Medulla oblongata (tissue), 1 donor: ENCODE measurements around the gene CLTB.

ENCODE experiments used
- DNase-seq: peaks from one replicate; pipeline ENCODE4 v3.0.0-alpha.2; 2015; ENCODE audit errors: extremely low spot score

Gene CLTB

DNA sequence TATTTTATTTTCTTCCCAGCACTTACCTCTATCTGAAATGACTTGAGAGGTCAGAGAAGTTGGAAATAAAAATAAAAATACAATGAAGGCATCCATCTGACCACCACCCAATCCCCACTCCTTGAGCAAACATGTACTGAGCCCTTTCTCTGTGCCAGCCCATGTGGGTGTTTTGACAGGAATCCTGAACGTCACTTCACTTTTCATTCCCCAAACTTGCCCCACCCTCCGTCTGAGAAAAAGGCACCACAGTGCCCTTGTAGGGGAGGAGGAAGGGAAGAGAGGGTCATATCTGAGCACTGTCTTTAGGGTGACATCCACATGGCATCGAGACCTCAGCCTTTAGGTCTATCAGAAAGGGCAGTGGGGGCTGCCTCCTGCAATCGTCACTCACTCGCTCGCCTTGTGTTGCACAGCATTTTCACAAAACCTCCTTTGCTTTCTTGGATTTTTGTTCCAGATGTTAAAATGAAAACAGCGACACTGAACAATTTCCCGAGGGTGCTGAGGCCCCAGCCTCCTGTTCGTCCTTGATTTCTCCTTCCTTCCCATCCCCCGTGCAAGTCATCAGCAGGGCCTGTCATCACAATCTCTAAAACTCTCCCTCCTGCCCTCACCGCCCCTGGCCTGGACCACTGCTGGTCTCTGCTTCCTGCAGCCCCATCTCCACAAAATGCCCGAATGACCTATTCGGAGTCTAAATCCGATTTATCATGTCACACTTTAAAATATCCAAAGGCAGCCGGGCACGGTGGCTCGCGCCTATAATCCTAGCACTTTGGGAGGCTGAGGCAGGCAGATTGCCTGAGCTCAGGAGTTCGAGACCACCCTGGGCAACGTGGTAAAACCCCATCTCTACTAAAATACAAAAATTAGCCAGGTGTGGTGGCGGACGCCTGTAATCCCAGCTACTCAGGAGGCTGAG is 14.8 kb downstream of the CLTB start:
- DNase-seq: no peak

DNA sequence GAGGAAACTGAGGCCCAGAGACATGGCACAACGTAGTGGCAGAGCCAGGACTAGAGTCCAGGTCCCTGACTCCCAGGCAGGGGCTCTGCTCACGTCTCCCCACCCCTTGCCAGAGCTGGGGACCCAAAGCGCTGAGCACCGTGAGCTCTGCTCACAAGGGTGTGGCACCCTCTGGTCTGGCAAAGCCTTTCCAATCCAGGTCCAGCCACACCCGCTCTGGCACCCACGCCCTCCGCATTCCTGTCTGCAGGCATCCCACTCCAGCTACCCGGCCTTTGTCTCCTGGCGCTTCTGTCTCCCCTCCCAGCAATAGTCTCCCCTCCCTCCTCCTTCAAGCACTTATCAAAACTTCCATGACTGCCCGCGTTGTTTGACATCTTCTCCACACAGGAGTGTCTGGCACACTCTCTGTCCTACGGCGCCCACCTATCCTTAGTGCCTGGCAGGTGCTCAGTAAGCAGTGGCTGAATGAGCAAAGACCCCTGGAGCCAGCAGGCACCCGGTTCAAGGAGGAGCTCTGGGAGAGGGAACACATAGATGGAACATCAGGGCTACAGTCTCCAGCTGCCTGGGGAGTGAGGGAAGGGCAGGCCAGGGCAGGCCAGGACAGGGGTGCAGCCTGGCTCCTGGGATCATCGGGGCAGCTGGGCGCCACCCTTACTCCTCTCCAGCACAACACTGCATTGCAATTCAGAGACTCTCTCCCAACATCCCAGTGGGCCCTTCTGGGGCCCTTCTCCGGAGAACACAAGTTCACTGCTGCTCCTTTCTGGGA is 15.8 kb downstream of the CLTB start:
- no peak for DNase-seq

DNA sequence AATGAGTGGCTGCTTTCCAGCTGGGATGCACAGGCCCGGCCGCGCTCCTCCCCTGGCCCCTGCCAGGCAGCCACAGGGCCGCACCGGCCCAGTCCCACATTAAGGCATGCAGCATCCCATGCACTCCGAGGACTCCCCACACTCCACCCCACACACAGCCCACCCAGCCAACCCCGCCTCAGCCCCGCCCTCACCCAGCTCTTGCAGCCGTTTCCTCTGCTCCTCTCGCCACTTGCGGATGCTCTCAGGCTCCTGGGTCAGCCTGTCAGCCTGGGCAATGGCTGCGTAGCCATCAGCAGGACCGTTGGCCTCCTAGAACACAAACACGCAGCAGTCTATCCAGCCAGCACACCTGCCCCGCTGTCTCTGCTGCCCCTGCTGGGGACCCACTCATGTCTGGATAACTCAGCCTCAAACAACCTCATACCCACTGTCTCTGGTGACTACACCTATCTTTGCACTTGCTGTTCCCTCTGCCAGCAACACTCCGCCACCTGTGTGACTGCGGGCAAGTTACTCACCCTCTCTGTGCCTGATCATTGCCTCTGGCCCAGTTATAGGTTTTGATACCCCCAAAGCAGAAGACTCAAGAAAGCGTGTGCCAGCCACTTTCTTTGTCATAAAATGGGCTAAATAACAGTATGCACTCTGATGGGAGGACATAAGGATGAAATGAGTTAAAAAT is 18.5 kb downstream of the CLTB start:
- DNase-seq: no peak

GRCh38 chr5:176396330-176396729 is 20.0 kb downstream of the CLTB start:
- no peak for DNase-seq

DNA sequence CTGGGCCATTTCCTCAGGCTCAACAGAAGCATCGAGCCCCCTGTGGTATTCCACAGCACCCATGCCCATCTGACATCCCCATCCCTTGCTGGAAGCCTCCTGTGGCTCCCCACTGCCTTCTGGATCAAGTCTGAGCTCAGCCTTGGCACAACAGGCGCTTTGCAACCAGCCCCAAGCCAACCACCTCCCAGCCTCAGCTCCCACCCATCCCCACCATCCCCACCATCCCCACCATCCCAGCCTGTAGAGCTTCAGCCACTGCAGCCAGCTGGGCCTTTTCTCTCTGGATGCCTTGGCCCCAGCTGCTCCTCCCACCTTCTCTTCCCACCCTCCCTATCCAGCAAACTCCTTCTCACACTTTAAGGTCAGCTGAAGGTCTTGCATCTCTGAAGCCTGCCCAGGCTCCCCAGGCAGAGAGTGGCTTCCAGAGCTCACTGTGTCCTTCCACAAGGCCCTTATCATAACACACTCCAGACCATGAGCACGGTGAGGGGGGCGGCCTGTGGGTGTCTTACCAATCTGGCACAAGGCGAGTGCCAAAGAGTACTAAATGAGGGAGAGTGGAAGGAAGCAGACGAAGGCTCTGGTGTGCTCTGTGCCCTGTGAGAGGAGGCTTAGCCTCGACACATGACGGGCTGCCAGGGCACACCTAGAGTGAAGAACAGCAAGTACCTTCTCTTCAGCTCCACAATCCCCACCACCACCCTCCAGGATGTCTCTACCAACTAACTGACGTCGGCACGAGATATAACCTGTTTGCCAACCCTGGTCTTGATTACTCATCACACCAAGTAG is 21.3 kb downstream of the CLTB start:
- no peak for DNase-seq

GRCh38 chr5:176394096-176394495 is 22.2 kb downstream of the CLTB start:
- no peak for DNase-seq

GRCh38 chr5:176392526-176392925 is 23.8 kb downstream of the CLTB start:
- no peak for DNase-seq

DNA sequence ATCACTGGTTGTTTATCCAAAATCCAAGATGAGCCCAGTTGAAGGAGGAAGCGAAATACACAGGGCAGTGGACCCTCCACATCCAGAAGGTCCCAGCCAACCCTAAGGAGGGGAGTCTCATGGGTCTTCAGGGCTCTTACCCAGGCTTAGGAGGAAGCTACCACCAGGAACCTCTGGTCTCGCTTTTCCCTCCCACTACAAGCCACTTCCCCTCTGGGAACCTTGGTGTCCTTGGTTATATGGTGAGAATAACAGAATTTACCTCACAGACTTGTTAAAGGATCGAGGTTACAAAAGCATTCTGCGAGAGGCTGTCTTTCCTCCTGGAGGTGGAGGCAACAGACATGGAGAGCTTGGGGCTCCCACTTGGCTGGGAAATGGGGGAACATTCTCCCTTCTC is 24.3 kb downstream of the CLTB start:
- DNase-seq: peak; percentile 31

DNA sequence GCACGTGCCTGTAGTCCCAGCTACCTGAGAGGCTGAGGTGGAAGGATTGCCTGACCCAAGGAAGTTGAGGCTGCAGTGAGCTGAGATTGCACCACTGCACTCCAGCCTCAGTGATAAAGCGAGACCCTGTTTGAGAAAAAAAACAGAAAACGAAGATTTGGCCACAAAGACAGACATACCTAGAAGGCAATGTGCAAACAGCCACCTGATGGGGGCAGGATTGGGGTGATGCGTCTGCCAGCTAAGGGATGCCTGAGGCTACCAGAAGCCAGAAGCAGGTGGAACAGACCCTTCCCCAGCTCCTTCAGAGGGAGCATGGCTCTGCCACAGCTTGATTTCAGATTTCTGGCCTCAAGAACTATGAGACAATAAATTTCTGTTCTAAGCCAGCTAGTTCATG is 24.9 kb downstream of the CLTB start:
- no peak for DNase-seq

DNA sequence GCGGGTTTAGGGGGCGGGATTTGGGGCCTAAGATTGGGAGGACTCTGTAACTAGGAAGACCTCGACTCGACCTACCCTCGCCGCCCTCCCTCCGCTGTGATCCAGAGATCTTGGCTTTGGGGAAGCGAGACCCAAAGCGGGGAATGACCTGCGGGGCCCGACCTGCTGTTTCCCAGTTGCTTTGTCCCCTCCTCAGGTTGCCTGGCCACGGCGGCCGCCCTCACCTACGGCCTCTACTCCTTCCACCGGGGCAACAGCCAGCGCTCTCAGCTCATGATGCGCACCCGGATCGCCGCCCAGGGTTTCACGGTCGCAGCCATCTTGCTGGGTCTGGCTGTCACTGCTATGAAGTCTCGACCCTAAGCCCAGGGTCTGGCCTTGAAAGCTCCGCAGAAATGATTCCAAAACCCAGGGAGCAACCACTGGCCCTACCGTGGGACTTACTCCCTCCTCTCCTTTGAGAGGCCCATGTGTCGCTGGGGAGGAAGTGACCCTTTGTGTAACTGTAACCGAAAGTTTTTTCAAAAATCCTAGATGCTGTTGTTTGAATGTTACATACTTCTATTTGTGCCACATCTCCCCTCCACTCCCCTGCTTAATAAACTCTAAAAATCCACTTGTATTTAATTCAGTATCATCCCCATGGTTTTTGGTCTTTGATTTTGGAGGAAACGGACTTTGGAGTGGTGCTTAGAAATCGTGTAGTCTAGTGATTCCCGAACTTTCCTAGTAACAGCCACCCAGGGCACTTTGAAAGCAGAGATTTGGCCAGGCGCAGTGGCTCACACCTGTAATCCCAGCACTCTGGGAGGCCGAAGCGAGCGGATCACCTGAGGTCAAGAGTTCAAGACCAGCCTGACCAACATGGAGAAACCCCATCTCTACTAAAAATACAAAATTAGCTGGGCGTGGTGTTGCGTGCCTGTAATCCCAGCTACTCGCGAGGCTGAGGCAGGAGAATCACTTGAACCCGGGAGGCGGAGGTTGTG is 26.9 kb downstream of the CLTB start:
- DNase-seq: no peak

- DNase-seq: peak; percentile 100
Measured at GRCh38 chr5:176388444-176389134, 27.8 kb downstream of the CLTB start, which contains the start of the genes HIGD2A and NOP16. TSS of gene HIGD2A (plus strand) at chr5:176388751. CDS start at chr5:176388820, 69 bp downstream. TSS of gene NOP16 (minus strand) at chr5:176388598. CDS start at chr5:176388539, 59 bp downstream.

- DNase-seq: peak; percentile 16
Measured at GRCh38 chr5:176388003-176388443, 28.3 kb downstream of the CLTB start.

GRCh38 chr5:176387384-176387925 is 28.9 kb downstream of the CLTB start:
- no peak for DNase-seq

DNA sequence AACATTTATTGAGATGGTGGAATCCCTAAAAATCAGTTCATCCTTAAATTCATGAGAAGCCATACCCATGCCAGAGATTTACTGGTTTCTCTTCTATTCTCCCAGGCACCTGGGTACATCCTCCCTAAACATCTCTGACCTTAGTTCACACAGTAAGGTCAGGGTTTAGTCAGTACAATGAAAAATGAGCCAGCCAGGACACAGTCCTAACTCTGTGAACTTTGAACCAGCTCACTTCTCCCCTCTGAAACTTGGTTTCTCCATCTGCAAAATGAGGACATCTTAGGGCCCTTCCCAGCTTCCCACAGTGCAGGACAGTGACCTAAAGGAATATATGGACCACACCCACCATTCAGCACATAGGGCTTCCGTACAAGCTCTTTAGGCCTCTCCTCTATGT is 29.8 kb downstream of the CLTB start:
- DNase-seq: no peak

DNA sequence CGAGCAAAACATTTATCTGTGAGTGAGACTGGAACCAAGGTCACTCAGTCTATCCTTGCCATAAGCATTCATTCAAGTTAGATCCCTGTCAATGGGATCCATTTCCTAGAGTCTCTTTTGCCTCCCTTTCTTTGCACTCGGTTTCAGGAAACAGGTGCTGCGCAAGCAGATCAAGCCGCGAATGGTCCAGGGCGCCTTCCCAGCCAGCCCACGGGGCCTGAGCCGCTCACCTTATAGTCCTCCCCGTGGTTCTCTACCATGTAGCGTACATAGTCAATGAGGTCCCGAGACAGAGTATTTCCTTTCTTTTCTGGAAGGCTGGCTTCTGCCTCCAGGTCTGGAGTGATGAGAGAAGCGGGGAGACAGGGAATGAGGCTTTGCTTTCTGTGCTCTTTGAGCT is 31.3 kb downstream of the CLTB start:
- DNase-seq: no peak

DNA sequence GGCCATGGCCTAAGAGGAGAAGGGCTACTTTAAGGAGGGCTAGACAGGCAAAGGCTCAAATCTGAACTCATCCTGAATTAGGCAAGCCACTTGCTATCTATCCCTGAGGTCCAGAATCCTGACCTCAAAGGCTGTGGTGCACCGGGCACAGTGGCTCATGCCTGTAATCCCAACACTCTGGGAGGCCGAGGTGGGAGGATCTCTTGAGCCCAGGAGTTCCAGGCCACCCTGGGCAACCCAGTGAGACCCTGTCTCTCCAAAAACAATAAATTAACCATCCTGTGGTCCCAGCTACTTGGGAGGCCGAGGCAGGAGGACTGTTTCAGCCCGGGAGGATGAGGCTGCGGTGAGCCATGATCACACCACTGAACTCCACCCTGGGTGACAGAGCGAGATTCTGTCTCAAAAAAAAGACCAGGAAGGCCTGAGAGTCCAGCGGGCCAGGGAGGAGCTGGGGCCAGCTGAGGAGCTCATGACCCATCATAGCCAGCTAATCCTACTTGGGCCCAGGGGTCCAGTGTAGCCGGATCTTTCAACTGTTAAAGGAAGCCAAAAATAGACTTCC is 31.9 kb downstream of the CLTB start:
- DNase-seq: no peak

- no peak for DNase-seq
Measured at GRCh38 chr5:176383961-176384360, 32.4 kb downstream of the CLTB start.

DNA sequence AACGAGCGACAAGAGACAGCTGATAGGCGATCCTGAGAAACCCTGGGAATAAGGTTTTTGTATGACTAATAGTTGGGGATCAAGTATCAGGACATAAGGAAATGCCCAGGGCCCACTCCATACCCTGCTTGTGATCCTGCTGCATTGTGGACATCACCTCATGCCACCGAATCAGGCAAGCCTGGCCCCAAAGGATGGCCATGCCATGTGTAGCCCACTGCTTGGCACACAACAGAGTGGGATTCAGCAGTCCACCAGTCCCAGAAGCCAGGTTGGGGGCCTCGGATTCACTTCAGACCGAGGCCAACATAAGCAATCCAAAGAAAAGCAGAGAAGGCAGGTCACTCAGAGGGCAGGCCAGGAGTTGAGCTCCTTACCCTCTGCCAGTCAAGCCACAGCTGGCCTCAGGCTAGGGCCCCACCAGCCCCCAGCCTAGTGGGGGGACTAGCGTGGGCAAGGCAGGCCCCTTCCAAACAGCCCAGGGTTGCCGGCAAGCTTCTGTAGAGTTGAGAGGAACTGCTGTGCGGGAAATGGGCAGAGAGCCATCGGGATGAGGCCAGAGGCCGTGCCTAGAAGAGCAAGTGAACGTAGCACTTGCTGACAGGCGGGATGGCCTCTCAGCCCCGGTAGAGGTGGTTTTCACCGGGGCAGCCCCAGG is 33.0 kb downstream of the CLTB start:
- DNase-seq: no peak
